GM12873 (cell line): Measurements from ENCODE around the gene KLK12.

Experiments
- CTCF ChIP-seq: IDR thresholded peaks from 2 replicates; pipeline ENCODE4 v1.5.1; 2012; ENCODE audit warnings: low read depth, mild to moderate bottlenecking, moderate library complexity, low read length, control low read depth; ENCODE audit not compliant: insufficient read depth; ENCODE audit errors: missing control alignments

The KLK12 gene

GRCh38 chr19:51047031-51047335, 12.2 kb upstream of the KLK12 start:
- TF ChIP-seq CTCF: no peak

- TF ChIP-seq CTCF: no peak
Observed at GRCh38 chr19:51044327-51044726, 9.5 kb upstream of the KLK12 start.

- TF ChIP-seq CTCF: no peak
Observed at GRCh38 chr19:51043497-51043896, 8.7 kb upstream of the KLK12 start.

- TF ChIP-seq CTCF: no peak
Observed at GRCh38 chr19:51040151-51040550, 5.3 kb upstream of the KLK12 start.

- TF ChIP-seq CTCF: no peak
Observed at GRCh38 chr19:51036519-51036918, 1.7 kb upstream of the KLK12 start.

GRCh38 chr19:51031880-51032225, 2.9 kb downstream of the KLK12 start:
- no peak for TF ChIP-seq CTCF

GRCh38 chr19:51031220-51031879, 3.5 kb downstream of the KLK12 start:
- no peak for TF ChIP-seq CTCF
